AG04449 (cell line): ENCODE data around the gene RBM39.
A peak's percentile ranks its signal among the peaks of the same experiment; 100 is the strongest.
"Not testable (repeated sequence)": the region's sequence is repeated elsewhere in the genome, so short reads cannot be mapped to it uniquely, and the experiment has no call there.

Experiments
- CTCF ChIA-PET: fragments of 350-600 bp; formaldehyde crosslinking; extraction: SDS; loops from one replicate; lab custom pipeline; 2021; ENCODE audit warnings: antibody characterized with exemption; lab: Yijun Ruan, JAX
- POLR2A ChIA-PET: fragments of 400-600, 350-600 bp; formaldehyde crosslinking; extraction: SDS; loops from one replicate; lab custom pipeline; 2020; ENCODE audit warnings: antibody characterized with exemption, inconsistent platforms; lab: Yijun Ruan, JAX
- DNase-seq: peaks from one replicate; pipeline ENCODE4 v3.0.0-alpha.2; 2010; ENCODE audit warnings: low read depth, low spot score
- H3K4me3 ChIP-seq: 2 replicates; pipeline ENCODE4 v1.5.1; 2011; ENCODE audit warnings: low read depth, mild to moderate bottlenecking, control low read depth, low read length
- CTCF ChIP-seq: IDR thresholded peaks from one replicate; pipeline ENCODE4 v1.5.1; 2011; ENCODE audit warnings: mild to moderate bottlenecking, moderate library complexity, low read length, control low read depth, inconsistent platforms; ENCODE audit not compliant: insufficient read depth; ENCODE audit errors: missing control alignments

The RBM39 gene

GRCh38 chr20:35690265-35690664, 51.8 kb downstream of the RBM39 start:
- H3K4me3 ChIP-seq: no peak overlapping the region
- ChIA-PET CTCF (interaction anchor here (1.6 kb wide), 1 partner anchor 9 kb away, joined by 3 read pairs; the partner anchor contains the start of genes NFS1 and ROMO1), POLR2A (no interaction called here)
- no peak for TF ChIP-seq CTCF
- DNase-seq: no peak

GRCh38 chr20:35686872-35687271, 55.2 kb downstream of the RBM39 start:
- TF ChIP-seq CTCF: peak; percentile 7
- CTCF ChIA-PET, DNase-seq, H3K4me3 ChIP-seq, POLR2A ChIA-PET: not testable (repeated sequence)

GRCh38 chr20:35685368-35685767, 56.7 kb downstream of the RBM39 start:
- H3K4me3 ChIP-seq, CTCF ChIA-PET, DNase-seq, POLR2A ChIA-PET: not testable (repeated sequence)

GRCh38 chr20:35681960-35682359, 60.1 kb downstream of the RBM39 start:
- TF ChIP-seq CTCF: no peak
- CTCF ChIA-PET: no interaction called here
- POLR2A ChIA-PET: no interaction called here
- DNase-seq: no peak
- H3K4me3 ChIP-seq: no peak overlapping the region

- no peak for DNase-seq
- no peak for TF ChIP-seq CTCF
- CTCF ChIA-PET: interaction anchor here (0.9 kb wide), 1 partner anchor 13 kb away, joined by 3 read pairs; no protein-coding TSS in a partner anchor
- POLR2A ChIA-PET: no interaction called here
- H3K4me3 ChIP-seq: no peak overlapping the region
Measured at GRCh38 chr20:35680452-35681183, 61.4 kb downstream of the RBM39 start.

GRCh38 chr20:35674921-35675320, 67.1 kb downstream of the RBM39 start:
- POLR2A ChIA-PET: no interaction called here
- no peak overlapping the region for H3K4me3 ChIP-seq
- CTCF ChIA-PET: interaction anchor here (1.6 kb wide), 1 partner anchor 8 kb away, joined by 7 read pairs; no protein-coding TSS in a partner anchor
- no peak for TF ChIP-seq CTCF
- DNase-seq: no peak
